ENCODE data around the gene ANXA2.
"Not testable (repeated sequence)": the region's sequence is repeated elsewhere in the genome, so short reads cannot be mapped to it uniquely, and the experiment has no call there.

The ANXA2 gene
- 1,974 to 3,403 (median 2,504) reads per million in 17 experiments for total RNA-seq

DNA sequence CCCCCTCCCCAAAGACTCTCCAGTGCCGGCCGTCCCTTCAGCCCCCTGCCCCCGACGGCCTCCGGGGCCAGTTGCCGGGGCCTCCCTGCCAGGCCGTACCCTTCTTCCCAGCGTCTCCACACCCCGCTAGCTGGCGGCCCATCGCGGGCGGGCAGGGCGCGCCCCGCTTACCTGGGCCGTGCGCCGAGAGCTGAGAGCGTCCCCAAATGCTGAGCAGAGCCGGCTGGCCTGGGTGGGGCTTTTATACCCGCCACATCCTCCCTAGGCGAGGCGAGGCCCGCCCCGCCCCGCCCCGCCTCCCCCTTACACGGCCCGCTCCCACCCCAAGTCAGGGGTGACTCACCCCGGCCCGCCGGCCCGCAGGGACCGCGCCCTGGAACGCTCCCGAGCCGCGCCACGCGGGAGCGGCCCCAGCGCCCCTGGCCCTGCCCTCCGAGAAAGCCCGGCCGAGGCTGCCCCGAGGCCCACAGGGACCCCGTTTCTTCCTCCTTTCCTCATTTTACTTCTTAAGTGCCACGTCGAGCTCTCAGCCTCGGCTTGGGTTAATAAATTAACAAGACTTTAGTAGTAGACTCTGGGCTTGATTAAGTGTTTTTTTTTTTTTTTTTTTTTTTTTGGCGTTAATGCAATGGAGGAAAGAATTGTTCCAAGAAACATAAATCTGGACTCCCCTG is at the start of gene ANXA2:
ANXA2 (minus strand) TSS at position 215 of the 674 bp plus-strand sequence. CDS start 11,911 bp downstream, outside the sequence.
- DNase-seq = peak; percentile 92 to 97 (median 95)

DNA sequence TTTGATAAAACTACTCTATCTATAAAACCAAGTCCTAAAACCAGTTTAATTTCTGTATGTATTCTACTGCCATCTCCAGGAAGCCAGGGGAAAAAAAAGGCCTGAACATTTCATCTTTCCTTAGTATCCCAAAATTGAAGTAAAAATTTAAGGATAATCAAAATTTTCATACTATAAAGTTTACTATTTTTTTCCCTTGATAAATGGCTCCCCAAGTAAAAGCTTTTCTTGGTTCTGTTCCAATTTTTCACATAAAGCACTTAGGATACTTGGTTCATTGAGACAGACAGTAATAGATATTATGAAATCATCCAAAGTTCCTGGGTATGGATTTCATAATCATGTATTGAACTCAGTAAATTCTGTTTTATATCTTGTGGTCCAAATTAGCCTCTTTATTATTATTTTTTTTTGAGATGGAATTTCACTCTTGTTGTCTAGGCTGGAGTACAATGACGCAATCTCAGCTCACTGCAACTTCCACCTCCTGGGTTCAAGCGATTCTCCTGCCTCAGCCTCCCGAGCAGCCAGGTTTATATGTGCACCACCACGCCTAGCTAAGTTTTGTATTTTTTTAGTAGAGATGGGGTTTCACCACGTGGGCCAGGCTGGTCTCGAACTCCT is 46.6 kb upstream of the ANXA2 start:
- DNase-seq = peak in 3 of 4 experiments; percentile 26 to 60 (median 42)

DNA sequence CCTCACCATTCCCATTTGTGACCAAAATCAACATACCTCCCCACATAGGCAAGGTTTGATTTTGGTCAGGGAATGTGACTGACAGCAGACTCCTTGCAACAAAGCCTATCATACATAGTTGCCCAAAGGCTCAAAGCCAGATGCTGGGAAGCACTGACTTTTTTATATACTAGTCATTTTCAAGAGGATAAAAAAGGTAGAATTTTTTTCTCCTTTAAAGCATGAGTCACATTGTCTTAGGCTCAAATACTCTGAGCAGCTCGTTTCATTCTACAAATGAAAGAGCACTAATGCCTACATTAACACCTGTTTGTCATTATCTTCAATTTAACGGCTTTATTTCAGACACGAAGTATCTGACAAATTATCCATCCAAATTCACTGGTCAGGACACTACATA is 45.0 kb upstream of the ANXA2 start:
- DNase-seq = no peak

DNA sequence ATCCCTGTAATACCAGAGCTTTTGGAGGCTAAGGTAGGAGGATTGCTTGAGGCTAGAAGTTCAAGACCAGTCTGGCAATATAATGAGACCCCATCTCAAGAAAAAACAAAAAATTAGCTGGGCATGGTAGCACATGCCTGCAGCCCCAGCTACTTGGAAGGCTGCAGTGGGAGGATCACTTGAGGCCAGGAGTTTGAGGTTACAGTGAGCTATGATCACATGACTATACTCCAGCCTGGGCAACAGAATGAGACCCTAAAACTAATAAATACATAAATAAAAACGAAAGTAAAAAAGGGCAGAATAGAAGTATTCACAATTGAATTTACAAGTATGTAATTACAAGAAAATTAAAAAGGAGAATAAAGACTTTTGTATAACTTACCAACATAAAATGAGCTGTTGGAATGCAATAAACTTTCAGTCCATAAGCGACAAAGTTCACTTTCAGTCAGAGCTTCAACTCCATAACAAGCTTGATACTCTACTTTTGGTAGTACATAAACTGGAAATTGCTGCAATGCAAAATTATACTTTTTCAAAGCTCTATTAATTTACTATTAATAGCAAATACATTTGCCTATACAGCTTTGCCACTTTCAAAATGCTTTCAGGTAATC is 44.4 kb upstream of the ANXA2 start:
- DNase-seq = no peak

DNA sequence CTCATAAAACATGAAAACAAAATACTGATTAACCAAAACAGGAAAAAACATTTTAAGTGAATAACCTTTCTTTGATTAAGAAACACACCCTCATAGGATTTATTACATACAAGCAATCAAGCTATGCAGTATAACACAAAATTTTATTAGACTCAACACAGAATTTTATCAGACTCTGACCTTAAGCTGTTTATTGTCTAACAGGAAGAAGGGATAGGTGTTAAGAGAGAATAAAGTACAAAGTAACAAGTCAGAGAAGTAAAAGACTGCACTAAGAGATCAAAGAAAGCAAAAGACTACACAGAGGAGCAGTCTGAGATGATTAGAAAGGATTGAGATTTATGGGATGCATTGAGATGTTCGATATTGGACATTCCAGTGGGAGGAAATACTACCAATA is 43.5 kb upstream of the ANXA2 start:
- DNase-seq = no peak

DNA sequence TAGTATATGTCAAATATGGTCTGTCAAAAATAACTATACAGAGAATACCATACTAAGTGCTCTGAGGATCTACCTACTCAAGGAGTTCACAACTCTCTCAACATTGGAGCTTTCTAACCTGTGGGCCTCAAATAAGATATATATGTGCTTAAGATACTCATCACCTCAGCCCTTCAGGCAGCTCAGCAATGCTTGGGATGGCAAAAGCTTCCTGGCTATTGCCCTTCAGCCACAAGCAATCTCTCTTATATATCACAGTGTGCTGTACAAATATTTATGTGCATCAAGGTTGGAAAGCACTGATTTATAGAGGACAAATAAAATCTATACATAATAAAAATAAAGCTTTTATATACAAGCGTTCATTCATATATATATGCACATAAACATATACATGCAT is 40.9 kb upstream of the ANXA2 start:
- DNase-seq = no peak

DNA sequence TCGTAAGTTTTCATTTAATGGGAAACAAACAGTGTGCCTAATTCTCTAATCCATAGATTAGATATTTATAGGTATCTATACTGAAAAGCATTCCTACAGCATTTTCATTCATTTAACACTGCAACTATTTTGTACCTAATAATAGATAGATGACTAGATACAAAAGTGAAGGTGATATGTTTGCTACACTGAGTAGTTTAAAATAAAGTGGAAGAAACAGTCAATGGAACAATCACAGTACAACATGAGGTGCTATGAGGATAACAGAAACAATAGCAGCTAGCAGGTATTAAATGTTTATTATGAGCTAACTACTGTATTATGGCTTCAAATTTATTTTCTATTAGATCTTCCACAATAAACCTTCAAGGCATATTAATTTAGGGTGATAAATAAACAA is 31.1 kb upstream of the ANXA2 start:
- DNase-seq = no peak

DNA sequence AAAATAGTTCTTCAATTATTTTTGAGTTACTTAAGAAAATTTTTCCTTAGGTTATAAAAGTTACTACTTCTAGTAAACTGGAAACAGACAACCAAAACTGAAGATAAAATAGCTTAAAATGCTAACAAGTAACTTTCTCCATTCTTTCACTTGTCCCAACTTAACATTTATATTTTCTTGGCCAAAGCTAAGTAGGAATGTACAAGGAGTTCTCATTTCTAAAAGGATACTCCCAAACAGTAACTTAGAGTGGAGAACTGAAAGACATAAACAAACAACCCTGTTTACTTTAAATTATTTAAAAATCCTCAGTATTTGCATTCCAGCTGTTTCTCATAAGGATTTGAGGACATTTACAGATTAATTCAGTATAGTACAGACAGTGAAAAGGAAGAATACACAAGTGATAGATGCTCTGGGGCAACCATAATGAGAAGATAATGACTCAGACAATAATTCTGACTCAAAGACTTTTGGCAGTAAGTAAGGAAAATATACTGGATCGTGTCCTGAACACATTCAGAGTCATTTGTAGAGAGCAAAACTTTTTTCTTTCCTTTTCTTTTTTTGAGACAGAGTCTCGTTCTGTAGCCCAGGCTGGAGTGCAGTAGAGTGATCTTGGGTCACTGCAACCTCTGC is 29.2 kb upstream of the ANXA2 start:
- DNase-seq = no peak

DNA sequence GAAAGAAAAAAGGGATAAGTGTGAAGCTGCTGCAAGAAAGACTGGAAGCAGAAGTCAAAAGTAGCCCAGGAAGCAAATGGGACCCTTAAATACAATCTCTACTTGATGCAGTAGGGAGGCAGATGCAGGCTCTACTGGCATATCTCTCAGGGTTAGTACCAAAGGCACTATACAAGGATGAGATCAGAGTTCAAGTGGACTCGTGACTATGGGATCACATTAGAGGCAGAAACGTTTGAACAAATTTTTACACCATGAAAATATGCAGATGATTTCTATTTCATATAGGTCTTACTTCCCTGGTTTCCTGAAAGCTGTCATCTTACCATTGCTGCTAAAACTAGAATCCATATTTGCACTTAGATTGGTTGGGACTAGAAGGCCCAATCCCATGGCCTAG is 27.7 kb upstream of the ANXA2 start:
- no peak for DNase-seq

DNA sequence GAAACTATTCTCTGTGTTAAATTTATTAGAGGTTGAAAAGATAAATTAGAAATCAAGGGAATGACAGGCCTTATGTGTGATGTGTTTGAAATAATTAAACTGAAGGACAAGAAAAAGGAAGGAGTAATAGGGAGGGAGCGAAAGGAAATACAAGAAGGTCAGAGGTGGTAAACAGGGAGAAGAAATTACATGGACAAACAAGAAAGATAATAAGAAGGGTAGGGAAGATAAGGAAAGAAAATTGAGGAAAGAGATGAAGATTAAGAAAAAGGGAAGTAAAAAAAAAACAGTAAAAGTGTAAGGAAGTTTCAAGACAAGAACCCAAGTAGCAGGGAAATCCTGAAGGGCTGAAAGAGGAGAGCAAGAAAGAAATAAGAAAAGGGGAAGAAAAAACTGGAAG is 26.2 kb upstream of the ANXA2 start:
- DNase-seq = peak in 2 of 4 experiments; percentile 35 to 42

DNA sequence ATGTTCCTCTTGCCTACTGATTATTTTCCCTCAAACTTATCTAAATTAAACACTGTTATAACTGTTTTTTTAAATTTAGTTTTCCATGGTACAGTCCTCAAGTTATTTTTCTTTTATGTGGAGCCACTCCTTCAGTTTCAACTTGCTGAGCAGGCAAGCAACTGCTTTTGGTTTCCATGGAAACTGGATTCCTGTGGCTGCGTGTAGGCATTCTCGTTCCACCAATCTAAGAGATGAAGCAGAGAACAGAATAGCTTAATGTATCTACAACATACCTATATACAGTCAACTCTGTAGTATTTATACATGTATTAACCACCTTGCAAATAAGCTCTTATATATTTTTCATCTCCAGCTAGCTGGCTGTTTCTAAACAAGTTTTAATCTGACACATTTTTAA is 25.8 kb upstream of the ANXA2 start:
- DNase-seq = peak in 3 of 4 experiments; percentile 53 to 68 (median 56)

DNA sequence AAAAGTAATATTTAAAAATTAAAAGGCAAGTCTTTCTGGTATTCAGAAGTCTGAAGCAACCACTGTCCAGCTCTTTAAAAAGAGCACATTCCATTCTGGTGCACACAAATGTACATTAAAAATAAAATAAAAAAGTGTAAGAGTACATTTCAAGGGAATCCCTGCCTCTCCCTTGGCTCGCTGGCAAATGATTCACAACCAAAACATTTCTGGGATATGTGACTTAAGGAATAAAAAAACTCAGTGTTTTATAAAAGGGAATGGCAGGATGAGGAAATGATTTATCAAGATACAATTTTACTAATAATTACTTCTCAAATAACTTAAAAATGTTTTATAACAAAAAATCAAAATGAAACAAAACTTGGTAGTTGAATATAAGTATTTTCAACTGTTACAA is 23.8 kb upstream of the ANXA2 start:
- DNase-seq = no peak

DNA sequence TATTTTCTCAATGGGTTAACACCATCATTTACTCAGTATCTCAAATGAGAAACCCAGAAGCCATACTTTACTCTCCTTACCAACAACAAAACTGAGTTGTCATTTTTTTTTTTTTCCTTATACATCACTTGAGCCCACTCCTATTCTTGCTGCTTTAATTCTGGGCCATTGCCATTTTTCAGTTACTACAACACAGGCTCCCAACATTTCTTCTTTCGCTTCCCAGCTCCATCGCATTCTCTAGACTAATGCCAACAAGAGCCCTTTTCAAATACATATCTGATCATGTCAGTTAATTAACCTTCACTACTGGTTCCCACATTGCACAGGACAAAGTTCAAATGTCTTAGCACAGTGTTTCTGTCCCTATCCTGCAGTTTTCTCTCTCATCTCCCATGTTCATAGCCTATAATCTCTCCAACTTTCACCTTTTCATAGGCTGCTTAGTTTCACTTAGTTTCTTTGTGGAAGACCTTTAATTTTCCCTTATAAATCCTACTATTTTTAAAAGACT is 22.5 kb upstream of the ANXA2 start:
- no peak for DNase-seq

DNA sequence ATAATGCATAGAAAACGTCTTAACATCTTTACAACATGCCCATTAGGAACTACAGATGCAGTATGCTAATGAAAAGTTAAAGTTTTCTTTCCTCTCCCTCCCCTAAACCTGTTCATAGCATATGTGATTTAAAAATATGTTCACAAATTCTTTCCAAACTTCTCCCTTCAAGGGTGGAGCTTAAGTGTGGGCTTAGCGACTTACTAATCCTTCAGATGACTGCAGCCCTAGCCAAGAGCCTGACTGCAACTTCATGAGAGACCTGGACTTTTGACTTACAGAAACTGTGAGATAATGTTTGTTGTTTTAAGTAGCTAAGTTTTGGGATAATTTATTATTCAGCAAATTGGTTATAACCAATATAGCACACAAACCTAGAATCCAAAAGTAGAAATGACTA is 22.0 kb upstream of the ANXA2 start:
- DNase-seq = peak in 3 of 4 experiments; percentile 51 to 61 (median 56)

DNA sequence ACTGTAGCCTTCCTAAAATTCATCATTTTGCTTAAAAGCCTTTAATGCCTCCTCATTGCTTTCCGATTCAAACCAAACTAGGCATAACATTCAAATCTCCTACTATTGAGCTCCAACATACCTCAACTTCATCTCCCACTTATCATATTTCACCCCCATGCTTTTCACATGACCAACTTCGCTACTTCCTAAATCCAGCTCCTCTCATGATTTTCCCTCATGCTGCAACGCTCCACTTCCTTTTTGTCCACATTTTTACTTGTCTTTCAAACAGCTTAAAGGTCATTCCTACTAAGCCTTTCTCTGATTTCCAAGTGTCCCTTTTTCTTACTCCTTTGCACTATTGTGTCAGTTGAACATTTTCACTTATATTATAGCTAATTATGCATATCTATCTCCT is 20.3 kb upstream of the ANXA2 start:
- DNase-seq = peak; percentile 66 to 86 (median 78)

DNA sequence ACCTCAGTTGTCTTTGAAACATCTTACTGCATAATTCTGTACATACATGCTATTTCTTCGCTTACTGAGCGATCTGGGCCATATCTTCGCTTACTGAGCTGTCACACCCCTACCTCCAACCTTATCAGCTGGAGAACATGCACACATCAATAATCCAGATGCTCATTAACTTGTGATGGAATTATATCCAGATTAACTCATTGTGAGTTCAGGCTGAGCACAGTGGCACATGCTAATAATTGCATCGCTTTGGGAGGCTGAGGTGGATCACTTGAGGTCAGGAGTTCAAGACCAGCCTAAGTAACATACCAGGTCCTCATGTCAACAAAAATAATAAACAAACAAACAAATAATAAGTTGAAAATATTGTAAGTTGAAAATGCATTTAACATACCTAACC is 19.3 kb upstream of the ANXA2 start:
- no peak for DNase-seq

DNA sequence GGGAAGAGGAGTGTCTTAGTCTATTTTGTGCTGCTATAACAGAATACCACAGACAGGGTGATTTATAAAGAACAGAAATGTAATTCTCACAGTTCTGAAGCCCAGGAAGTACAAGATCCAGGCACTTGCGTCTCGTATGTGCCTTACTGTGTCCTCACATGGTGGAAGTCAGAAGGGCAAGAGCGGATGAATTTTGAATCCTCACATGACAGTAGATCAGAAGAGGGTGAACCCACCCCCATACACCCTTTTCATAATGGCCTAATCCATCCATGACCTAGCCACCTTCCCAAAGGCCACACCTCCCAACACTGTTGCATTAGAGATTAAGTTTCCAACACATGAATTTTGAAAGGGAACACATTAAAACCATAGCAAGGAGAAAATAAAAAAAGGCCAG is 18.7 kb upstream of the ANXA2 start:
- DNase-seq = peak; percentile 38 to 74 (median 70)

DNA sequence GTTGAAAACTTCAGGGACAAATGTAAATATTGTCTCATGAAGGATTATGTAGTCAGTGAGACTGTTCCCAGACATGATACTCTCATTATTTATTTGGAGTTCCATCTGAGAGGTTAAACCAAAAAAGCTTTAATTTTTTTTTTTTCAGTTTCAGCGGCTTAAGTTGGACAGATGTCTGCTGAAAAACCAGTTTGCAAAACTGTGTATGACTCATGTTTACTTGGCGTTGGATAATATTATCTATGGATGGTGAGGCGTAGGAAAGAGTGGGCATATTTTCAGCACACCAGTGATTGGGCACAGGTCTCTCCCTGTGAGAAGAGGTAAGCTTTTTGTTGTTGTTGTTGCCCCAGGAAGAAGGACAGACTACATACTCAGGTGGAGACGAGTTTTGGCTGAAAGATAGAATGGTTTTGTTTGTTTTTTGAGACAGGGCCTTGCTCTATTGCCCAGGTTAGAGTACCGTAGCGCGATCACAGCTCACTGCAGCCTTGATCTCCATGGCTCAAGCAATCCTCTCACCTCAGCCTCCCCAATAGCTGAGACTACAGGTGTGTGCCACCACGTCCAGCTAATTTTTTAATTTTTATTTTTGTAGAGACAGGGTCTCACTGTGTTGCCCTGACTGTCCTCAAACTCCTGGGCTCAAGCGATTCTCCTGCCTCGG is 16.4 kb upstream of the ANXA2 start:
- peak in 3 of 4 experiments; percentile 38 to 59 (median 52) for DNase-seq

DNA sequence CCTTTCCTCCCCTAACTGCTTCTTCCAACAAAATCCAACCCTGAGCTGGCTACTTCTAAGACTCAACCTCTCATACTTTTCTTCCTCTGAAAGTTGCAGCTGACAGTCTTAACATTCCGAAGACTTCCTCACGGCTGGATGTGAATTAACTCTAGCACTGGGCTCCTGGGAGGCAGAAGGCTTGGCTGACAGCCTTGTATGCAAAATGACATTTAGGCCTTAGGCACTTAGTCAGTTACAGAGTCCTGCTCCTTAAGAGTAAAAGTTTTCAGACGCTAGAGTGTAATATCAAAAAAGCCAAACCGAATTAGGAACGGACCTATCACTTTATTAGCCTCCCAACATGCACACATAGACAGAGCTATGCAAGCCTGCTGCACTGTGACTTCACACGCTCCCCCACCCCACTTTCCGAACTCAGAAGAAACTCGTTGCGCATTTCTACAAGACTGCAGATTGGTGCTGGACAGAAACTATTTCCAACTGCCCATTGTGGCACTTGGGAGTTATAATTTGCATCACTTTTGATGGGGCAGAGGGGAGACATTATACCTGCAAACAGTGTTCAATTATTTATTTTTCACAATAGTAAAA is 15.5 kb upstream of the ANXA2 start:
- no peak for DNase-seq

DNA sequence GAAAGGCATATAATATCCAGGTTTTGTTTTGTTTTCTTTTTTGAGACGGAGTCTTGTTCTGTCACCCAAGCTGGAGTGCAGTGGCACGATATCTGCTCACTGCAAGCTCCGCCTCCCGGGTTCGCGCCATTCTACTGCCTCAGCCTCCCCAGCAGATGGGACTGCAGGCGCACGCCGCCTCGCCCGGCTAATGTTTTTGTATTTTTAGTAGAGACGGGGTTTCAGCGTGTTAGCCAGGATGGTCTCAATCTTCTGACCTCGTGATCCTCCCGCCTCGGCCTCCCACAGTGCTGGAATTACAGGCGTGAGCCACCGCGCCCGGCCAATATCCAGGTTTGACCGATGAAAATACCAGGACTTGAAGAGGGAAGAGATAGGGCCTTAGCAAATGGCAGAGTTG is 15.0 kb upstream of the ANXA2 start:
- not testable (repeated sequence) for DNase-seq

DNA sequence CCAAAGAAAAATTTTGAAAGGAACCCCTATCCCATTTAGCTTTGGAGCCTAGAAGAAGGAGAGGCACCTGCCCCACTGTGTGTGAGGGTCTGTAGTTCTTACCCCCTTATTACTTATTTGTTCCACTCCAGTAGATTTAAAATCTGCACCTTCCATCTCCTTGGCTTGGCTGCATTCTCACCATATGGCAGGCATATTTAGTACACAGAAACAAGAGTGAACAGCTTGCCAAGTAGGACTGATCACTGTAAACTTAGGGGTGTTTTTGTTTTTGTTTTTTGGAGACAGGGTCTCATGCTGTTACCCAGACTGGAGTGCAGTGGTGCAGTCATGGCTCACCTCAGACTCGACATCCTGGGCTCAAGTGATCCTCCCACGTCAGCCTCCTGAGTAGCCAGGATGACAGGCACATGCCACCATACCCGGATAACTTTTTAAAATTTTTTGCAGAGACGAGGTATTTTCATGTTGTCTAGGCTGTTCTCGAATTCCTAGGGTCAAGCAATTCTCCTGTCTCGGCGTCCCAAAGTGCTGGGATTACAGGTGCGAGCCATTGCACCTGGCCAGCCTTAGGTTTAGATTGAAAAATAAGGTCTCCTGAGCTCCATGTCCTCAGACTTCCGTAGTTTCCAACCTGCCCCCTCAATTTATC is 14.1 kb upstream of the ANXA2 start:
- no peak for DNase-seq

DNA sequence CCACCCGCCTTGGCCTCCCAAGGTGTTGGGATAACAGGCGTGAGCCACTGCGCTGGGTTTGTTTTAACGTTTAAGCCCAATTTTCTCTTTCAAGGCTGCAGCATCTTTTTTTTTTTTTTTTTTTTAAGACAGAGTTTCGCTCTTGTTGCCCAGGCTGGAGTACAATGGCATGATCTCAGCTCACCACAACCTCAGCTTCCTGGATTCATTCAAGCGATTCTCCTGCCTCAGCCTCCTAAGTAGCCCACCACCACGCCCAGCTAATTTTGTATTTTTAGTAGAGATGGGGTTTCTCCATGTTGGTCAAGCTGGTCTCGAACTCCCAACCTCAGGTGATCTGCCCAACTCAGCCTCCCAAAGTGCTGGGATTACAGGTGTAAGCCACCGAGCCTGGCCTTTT is 12.6 kb upstream of the ANXA2 start:
- DNase-seq = not testable (repeated sequence)
